ENCODE data around the gene OSBPL8.

DNA sequence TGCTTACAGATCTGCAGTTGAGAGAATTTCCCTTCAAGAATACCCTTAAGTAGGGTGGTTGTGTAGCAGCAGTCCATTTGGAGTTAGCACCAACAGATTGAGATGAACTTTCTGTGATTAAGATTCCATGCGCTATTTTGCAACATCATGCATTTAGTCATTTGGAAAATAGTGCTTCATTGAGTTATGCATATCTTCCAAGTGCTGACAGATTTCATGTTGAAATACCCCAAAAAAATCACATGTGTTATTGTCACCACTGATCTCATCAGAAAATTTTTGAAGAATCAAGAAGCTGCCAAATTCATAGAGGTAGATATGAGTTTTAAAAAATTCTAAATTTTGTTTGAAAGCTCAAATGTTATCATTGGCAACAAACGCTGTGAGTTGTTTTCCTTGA lies 35.5 kb upstream of the OSBPL8 start:
- no peak for TF ChIP-seq POLR2A (IDR thresholded peaks at IDR 0.05; ENCODE audit: low read length)
- TF ChIP-seq GATA1 (IDR thresholded peaks at IDR 0.05; ENCODE audit: low read depth, low read length), result no peak
